Retinal pigment epithelial cell (primary cell): ENCODE measurements around the gene COL5A2.
A peak's percentile ranks its signal among the peaks of the same experiment; 100 is the strongest.

Experiments
- DNase-seq: peaks from one replicate; pipeline ENCODE4 v3.0.0-alpha.2; 2010; ENCODE audit warnings: low read depth
- H3K4me3 ChIP-seq: 2 replicates; pipeline ENCODE4 v1.5.1; 2011; ENCODE audit warnings: mild to moderate bottlenecking, low read length, control low read depth, moderate library complexity
- TF ChIP-seq, protein P1 (sequence below): conservative IDR thresholded peaks from 2 replicates; pipeline ENCODE4 v1.5.1; 2011; ENCODE audit warnings: low read depth, low read length, control low read depth, inconsistent platforms

COL5A2 gene

GRCh38 chr2:189179570-189179950 is at the start of gene COL5A2:
COL5A2 (minus strand) TSS chr2:189179761; CDS start chr2:189179604, 157 bp downstream.
- peak within 1 kb of the TSS; percentile 48 for H3K4me3 ChIP-seq
- TF ChIP-seq, protein P1, sequence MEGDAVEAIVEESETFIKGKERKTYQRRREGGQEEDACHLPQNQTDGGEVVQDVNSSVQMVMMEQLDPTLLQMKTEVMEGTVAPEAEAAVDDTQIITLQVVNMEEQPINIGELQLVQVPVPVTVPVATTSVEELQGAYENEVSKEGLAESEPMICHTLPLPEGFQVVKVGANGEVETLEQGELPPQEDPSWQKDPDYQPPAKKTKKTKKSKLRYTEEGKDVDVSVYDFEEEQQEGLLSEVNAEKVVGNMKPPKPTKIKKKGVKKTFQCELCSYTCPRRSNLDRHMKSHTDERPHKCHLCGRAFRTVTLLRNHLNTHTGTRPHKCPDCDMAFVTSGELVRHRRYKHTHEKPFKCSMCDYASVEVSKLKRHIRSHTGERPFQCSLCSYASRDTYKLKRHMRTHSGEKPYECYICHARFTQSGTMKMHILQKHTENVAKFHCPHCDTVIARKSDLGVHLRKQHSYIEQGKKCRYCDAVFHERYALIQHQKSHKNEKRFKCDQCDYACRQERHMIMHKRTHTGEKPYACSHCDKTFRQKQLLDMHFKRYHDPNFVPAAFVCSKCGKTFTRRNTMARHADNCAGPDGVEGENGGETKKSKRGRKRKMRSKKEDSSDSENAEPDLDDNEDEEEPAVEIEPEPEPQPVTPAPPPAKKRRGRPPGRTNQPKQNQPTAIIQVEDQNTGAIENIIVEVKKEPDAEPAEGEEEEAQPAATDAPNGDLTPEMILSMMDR = no peak
- peak; percentile 36 for DNase-seq

GRCh38 chr2:189226017-189226416 is 46.5 kb upstream of the COL5A2 start:
- no peak for DNase-seq
- H3K4me3 ChIP-seq = no peak overlapping the region
- TF ChIP-seq, protein P1 = no peak

- H3K4me3 ChIP-seq = no peak overlapping the region
- DNase-seq = no peak
- TF ChIP-seq, protein P1 = no peak
Measured at GRCh38 chr2:189225032-189225431, 45.5 kb upstream of the COL5A2 start.

DNA sequence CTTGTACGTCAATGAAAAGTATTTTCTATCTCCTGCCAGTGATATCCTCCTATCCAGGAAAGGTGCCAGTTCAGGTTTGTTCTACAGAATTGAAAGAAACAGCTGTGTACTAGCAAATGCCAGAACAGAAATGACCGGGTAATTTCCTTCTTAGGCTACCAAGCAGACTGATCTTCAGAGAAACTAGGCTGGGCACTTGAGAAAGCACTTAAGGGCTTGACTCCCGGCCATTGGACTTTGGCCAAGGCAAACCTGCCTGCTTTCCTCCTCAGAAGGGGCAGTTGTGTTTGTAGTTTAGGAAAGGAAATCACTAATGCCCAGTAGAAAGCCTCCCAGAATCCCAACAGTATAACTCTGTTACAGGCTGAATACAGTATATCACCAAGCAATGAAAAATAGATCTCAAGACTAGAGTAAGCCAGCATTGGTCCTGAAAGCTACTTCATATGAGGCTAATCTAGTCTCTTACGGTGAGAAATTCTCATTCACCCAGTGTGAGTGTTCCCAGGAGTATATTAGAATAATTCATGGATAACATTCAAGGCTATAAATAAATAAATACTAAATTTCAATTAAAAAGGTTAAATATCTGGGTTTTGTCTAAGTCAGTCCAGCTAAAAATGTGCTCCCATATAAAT is 43.0 kb upstream of the COL5A2 start:
- no peak for DNase-seq
- TF ChIP-seq, protein P1 = no peak

DNA sequence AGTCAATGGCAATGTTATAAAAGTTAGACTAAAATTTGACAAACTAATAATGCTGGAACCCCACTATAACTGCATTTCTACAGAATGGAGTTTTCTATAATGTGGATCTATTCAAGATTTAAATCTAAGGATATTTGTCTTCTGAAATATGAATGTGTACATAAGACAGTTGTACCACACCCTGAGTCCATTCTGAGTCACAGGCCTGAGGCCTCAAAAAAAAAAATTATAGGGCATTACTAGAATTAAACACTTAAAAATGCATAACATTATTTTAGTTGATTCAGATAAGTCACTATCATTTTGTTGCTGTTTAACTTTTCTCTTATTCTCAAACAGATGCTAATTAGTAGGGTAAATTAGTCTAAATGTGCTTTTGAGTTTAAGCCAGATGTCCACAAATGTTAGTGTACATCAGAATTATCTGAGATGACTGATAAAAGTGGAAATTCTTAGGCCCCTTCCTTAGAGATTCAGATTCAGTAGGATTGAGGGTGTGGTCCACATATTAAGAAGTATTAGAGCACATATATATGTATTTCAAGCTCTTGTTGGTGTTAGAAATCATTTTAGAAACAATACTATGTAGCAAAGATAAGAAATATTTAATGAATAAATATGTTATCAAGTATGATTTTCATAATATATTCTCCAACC is 42.4 kb upstream of the COL5A2 start:
- H3K4me3 ChIP-seq = no peak overlapping the region
- no peak for DNase-seq

More for the DNA sequence above, 43.0 kb upstream of the COL5A2 start:
- no peak overlapping the region for H3K4me3 ChIP-seq

GRCh38 chr2:189218236-189218635 is 38.7 kb upstream of the COL5A2 start:
- no peak for DNase-seq
- TF ChIP-seq, protein P1 = no peak
- H3K4me3 ChIP-seq = no peak overlapping the region

More for the DNA sequence above, 42.4 kb upstream of the COL5A2 start:
- TF ChIP-seq, protein P1 = no peak

GRCh38 chr2:189217541-189217940 is 38.0 kb upstream of the COL5A2 start:
- no peak overlapping the region for H3K4me3 ChIP-seq
- no peak for DNase-seq
- TF ChIP-seq, protein P1 = no peak
